Measurements from ENCODE around the gene TGM6.

The TGM6 gene

DNA sequence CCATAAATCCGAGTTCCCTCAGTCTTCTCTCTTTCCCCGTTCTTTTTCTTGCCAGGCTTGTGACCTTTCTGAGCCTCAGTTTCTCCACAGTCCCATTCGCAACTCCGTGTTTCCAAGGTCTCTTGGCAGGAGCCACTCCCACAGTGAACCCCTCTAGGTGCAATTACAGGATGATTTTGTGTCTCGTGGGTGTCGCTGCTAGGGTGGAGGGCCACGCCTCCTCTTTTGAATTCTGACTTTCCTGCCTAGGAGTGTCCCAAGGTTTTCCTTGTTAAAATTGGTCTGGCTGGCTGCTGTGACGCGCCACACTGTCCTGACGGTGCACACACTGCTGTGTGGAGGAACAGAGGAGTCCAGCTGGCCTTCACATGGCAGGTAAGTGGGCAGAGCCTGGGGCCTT, at the start of gene TGM6:
TSS of gene TGM6 (plus strand) at position 301 of the 400 bp plus-strand sequence. CDS start at position 369, 68 bp downstream.
- no peak for DNase-seq (ENCODE audit: low read depth)

GRCh38 chr20:2331106-2331505, 49.6 kb upstream of the TGM6 start:
- DNase-seq (ENCODE audit: low read depth), result no peak

DNA sequence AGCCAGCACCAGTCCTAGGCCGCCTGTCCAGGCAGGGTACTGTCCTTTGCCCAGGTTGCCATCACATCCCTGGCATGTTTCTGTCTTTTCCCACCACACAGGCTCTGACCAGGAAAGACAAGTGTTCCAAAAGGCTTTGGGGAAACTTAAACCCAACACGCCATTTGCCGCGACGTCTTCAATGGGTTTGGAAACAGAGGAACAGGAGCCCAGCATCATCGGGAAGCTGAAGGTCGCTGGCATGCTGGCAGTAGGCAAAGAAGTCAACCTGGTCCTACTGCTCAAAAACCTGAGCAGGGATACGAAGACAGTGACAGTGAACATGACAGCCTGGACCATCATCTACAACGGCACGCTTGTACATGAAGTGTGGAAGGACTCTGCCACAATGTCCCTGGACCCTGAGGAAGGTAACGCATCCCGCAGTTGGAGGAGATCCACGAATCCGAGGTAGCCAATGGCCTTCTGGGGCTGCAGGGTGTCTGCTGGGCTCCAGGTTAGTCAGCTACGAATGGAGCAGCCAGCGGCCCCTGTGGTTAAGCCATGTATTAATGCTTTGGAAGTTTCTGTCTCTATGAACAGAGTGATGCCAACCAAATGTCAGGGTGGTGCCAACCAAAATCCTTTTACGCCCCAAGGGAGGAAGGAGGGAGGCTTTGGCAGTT, 48.7 kb upstream of the TGM6 start:
- DNase-seq (ENCODE audit: low read depth), result no peak

- DNase-seq (ENCODE audit: low read depth), result no peak
Observed at GRCh38 chr20:2332711-2333110, 48.0 kb upstream of the TGM6 start.

- no peak for DNase-seq (ENCODE audit: low read depth)
Observed at GRCh38 chr20:2333821-2334220, 46.9 kb upstream of the TGM6 start.

GRCh38 chr20:2335096-2335870, 45.4 kb upstream of the TGM6 start:
- DNase-seq (ENCODE audit: low read depth), result no peak

- DNase-seq (ENCODE audit: low read depth), result no peak
Observed at GRCh38 chr20:2336471-2336870, 44.2 kb upstream of the TGM6 start.

GRCh38 chr20:2337142-2337541, 43.6 kb upstream of the TGM6 start:
- DNase-seq (ENCODE audit: low read depth), result no peak

DNA sequence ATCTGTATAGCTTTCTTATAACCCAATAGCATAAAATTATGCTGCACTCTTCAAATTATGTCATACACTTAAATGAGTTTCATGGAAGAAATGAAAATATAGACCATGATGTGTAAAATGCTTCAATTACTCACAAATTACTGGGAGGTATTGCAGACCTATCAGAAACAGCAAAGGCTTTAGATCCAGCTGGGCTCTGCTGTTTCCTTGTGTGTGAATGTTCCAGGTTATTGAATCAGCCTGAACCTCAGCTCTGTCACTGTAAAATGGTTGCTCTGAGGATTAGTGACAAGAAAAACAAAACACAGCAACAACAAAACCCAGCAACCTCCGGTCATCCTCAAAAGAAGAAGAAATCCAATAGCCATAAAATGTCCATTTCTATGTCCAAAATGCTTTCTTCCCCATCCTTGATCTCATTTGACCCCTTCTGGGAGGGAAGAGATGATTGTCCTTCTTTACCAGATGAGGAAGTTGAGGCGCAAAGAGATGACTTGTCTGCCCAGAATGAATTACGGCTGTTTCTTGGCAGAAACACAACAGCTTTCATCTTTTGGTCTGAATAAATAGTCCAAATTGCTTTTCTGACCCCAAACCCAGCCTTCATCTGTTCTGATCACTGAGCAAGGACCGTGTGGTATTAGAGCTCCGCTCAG, 42.2 kb upstream of the TGM6 start:
- DNase-seq (ENCODE audit: low read depth), result no peak

DNA sequence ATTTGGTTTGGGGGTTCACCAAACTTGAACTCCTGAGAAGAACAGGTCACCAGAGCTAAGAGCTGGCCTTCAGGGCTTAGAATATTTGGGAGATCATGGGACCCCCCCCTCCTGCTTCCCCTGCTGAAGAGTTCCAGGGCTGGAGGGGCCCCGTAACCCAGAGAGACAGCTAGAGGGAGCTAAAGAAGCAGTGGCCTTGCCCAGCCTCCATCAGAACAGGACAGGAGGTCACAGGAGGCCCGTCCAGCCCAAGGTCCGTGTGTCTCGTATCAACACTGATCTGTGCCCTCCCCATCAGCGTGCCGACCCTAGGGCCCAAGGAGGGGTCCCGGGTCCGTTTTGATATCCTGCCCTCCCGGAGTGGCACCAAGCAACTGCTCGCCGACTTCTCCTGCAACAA, 40.6 kb upstream of the TGM6 start:
- DNase-seq (ENCODE audit: low read depth), result no peak

- no peak for DNase-seq (ENCODE audit: low read depth)
Observed at GRCh38 chr20:2340823-2341222, 39.9 kb upstream of the TGM6 start.

DNA sequence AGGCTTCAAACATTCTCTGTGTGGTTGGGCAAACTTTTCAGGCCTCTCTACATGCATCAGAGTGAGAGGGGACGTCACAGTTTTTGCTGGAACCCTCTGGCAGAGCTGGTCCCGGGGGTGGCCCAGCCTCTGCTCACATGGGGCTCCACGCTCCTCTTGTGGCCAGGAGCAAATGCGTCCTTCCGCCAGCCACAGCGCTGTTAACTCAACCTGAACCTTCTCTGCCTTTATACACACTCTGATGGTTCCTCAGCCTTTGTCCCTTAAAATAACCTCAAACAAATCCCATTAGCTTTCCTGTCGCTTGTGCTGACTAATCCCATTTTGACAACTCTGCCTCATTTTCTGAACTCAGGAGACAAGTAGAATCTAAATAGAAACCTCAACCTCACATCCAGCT, 39.4 kb upstream of the TGM6 start:
- no peak for DNase-seq (ENCODE audit: low read depth)

- no peak for DNase-seq (ENCODE audit: low read depth)
Observed at GRCh38 chr20:2342243-2342642, 38.5 kb upstream of the TGM6 start.

- no peak for DNase-seq (ENCODE audit: low read depth)
Observed at GRCh38 chr20:2346188-2346587, 34.5 kb upstream of the TGM6 start.

DNA sequence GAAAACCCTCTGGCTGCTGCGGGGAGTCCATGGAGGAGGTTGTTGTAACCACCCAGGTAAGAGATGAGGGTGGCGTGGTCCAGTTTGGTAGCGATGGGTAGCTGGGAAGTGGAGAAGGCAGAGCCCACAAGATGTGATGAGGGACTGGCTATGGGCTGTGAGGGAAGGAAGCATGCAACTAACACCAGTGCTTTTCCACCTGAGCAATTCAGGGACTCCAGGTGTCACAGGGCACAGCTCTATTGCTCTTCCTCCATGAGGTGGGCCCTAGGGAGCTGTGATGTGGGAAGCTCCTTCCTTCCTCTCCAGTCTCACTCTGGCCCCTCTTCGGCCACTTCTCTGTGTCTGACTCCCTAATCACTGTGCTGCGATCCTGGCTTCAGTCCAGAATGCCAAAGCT, 32.4 kb upstream of the TGM6 start:
- DNase-seq (ENCODE audit: low read depth), result no peak

- DNase-seq (ENCODE audit: low read depth), result no peak
Observed at GRCh38 chr20:2349801-2350200, 30.9 kb upstream of the TGM6 start.

- DNase-seq (ENCODE audit: low read depth), result no peak
Observed at GRCh38 chr20:2350606-2351005, 30.1 kb upstream of the TGM6 start.

- no peak for DNase-seq (ENCODE audit: low read depth)
Observed at GRCh38 chr20:2353231-2353630, 27.5 kb upstream of the TGM6 start.

GRCh38 chr20:2357114-2357513, 23.6 kb upstream of the TGM6 start:
- no peak for DNase-seq (ENCODE audit: low read depth)

GRCh38 chr20:2358006-2358405, 22.7 kb upstream of the TGM6 start:
- no peak for DNase-seq (ENCODE audit: low read depth)

GRCh38 chr20:2361035-2361593, 19.6 kb upstream of the TGM6 start:
- DNase-seq (ENCODE audit: low read depth), result no peak

GRCh38 chr20:2363187-2363586, 17.5 kb upstream of the TGM6 start:
- no peak for DNase-seq (ENCODE audit: low read depth)

- no peak for DNase-seq (ENCODE audit: low read depth)
Observed at GRCh38 chr20:2363587-2363986, 17.1 kb upstream of the TGM6 start.
